GM19463 (cell line): ENCODE measurements around the gene MIAT.
"Not testable (repeated sequence)": the region's sequence is repeated elsewhere in the genome, so short reads cannot be mapped to it uniquely, and the experiment has no call there.

Experiments
- ATAC-seq: cut with Tn5 transposase; IDR thresholded peaks from one replicate; pipeline ENCODE4 v1.9.1; 2021; ENCODE audit warnings: mild to moderate bottlenecking, moderate library complexity; ENCODE audit not compliant: unreplicated experiment

Gene MIAT

DNA sequence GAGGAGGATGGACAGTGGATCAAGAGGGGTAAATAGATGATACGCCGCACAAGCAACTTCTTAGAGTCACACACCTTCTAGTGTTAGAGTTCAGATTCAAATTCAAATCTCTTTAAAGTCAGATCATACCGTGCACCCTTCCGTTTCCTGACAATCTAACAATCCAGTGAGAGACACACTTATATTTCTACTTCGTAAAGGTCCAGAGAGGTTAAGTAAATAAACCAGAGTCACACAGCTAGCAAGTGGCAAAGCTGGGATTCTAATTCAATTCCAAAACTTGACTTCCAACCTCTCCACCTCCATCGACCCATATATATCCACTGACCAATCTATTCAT, 34.0 kb downstream of the MIAT start:
- ATAC-seq, result no peak

DNA sequence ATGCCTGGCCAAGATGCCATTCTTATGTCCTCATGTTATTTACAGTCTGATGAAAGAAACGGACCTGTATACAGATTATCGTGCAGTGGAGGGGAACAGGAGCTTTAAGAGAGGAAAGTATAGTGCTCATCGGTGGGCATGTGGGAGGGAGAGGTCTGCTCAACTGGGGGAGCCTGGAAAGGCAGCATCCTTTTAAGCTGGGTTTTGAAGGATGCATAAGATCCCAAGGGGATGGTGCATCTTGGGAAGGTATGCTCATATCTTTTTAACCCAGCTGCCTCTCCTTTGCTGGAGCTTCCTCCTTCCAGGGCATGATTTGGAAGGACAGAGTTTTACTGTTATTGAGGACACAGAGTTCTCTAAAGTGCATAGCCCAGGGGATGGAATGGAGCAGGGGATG, 34.8 kb downstream of the MIAT start:
- no peak for ATAC-seq

DNA sequence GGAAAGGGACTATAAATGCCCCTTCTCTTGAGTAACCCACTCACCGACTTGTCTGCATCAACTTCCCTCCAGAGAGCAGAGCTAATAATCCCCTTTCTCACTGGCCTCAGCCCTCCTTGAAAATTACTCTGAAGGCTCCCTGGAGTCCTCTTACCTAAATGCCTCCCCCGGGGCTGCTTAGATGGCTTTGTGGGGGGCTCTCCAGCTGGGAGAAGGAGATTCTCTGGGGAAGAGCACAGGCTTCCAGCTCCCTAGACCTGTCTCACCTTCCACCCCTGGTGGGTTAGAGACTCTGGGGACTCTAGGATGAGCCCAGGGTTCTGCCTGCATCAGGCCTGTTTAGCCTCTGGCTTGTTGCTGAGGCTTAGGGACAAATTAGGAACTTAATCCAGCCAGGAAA, 39.8 kb downstream of the MIAT start:
- ATAC-seq, result no peak

GRCh38 chr22:26700462-26700861, 43.1 kb downstream of the MIAT start:
- ATAC-seq, result no peak

DNA sequence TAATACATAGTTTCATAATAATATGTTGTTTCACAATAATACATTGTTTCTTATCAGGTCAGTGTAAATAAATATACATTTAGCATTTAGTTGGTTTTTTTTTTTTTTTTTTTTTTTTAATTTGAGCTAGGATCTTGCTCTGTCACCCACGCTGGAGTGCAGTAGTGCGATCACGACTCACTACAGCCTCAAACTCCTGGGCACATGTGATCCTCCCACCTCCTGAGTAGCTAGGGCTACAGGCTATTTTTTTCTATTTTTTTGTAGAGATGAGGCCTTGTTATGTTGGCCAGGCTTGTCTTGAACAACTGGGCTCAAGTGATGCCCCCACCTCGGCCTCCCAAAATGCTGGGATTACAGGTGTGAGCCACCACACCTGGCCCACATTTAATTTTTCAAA, 43.5 kb downstream of the MIAT start:
- ATAC-seq, result no peak

DNA sequence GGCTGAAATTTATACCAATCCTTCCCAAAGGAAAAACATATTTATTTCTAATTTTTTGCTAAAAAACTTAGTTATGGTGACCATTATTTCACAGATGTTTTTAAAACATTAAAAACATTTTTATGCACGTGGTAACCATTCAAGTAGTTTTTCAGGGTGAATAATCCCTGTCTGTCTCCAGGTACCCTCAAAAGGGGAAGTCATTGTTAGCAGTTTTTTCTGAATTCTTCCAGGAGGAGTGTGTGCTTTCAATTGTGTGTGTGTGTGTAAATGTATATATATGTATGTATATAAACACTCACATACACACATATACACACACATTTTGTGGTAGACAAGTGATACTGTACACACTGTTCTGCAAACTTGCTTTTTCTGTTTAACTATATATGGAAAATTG, 43.9 kb downstream of the MIAT start:
- ATAC-seq, result no peak

- no peak for ATAC-seq
Observed at GRCh38 chr22:26702906-26703830, 45.8 kb downstream of the MIAT start.

DNA sequence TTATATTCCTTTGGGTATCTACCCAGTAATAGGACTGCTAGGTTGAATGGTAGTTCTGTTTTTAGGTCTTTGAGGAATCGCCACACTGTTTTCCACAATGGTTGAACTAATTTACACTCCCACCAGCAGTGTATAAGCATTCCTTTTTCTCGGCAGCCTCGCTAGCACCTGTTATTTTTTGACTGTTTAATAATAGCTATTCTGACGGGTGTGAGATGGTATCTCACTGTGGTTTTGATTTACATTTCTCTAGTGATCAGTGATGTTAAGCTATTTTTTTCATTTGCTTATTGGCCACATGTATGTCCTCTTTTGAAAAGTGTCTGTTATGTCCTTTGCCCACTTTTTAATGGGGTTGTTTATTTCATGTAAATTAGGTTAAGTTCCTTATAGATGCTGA, 48.0 kb downstream of the MIAT start:
- ATAC-seq, result not testable (repeated sequence)

DNA sequence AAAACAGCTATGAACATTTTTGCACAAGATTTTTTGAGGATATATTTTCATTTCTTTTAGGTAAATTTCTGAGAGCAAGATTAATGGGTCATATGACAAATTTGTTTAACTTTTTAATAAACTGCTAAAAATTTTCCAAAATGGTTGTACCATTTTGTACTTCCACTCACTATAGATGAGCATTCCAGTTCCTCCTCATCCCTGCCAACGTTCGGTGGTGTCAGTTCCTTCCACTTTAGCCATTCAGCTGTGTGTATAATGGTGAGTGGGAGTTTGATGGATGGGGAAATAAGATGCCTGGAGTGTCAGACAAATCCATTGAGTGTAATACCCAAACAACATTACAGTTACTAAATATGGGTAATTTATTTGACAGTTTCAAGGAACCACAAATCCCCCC, 49.7 kb downstream of the MIAT start:
- ATAC-seq, result no peak

GRCh38 chr22:26707581-26707980, 50.2 kb downstream of the MIAT start:
- ATAC-seq, result no peak

DNA sequence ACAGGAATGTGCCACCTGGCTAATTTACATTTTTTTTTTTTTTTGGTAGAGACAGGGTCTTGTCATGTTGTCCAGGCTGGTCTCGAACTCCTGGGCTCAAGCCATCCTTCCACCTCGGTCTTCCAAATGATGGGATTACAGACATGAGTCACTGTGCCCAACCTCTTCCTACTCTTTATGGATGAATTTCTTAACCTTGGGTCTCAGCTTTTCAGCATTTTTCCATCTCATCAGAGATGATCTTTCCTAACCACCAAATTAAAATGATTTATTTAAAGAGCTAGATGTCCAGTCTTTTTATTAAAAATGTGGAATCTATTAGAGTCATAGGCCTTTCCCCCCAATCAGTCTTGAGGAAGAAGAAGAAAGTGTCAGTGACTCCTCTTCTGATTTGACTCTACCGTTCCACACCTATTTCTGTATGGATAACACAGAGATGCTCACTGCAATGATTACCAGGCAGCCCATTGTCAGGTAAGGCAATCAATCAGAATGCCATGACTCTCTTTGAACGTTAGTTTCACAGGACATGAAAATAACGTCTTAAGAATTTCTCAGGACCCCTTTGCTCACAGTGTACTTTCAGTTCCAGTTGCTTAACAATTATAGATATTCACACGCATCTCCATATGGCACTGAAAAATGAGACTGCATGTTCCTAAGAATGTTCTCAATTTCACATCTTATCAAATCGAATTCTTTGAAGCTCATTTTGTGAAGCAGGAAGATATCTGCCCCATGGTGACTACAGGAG, 51.0 kb downstream of the MIAT start:
- ATAC-seq, result no peak

DNA sequence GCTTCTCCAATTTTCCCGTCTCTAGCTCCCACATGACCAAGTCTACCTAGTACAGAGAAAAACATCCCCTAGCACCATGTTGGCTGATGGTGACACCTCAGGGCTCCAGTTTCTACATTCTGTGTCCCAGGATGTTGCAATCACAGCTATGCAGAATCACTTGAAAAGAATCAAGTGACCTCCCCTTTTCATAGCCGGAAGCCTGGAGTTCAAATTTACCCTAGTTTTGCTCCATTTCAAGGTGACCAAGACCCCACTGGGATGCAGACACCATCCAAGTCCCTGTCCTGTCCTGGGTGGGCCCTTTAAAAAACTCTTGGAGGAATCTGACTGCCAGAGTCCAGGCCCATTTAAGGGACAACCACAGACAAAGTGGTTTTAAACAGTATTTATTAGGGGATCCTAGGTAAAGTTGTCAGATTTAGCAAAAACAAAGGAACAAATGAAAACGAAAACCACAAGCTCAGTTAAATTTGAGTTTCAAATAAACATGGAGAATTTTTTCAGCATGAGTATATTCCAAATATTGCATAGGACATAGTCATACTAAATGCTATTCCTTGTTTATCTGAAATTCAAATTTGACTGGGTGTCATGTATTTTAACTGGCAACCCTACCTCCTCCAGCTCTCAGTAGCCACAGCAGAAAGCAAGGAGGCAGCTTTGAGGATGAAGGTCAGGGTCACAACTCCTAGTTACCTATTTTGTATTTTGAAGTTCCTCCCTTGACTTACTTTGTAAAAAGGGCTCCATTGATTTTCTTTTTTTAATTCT, 52.4 kb downstream of the MIAT start:
- ATAC-seq, result no peak

DNA sequence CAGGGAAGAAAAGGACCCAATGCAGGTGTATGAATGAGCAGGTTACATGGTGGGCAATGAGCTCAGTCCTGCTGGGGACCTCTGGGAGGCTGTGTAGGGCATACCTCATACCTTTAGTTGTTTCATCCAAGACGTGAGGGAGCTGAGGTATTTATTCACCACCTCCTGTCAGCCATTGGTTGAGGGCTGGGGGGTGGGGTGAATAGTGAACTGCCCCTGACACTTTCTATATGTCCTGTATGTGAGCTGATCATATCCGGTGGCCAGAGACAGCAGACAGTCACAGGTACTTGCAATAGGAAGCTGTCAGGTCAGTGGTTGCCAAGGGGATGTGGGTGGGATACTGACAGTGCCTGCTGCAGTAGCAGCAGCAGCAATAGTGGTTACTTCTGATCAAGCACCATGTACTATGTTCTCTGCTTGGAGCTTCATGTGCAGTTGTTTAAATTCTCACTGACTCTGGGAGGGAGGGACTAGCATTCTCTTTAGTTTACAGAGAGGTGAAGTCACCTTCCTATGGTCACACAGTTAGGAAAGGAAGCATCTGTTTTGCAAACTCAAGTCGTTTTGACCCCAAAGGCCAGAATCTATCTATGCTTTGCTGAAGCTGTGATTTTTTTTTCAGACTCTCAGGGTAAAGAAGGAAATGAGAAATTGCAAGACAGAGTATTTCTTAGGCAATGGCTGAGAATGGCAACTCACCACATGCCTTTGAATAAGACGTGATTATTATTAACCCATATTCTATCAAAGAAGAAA, 54.0 kb downstream of the MIAT start:
- no peak for ATAC-seq

DNA sequence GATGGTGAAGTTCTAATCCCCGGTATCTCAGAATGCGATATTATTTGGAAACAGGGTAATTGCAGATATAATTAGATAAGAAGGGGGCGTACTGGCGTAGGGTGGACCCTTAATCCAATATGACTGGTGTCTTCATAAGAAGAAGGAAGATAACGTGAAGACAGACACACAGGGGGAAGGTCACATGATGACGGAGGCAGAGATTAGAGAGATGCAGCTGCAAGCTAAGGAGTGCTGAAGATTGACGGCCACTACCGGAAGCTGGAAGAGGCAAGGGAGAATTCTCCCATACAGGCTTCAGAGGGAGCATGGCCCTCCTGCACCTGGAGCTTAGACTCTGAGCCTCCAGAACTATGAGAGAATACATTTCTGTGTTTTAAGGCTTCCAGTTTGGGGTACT, 54.8 kb downstream of the MIAT start:
- ATAC-seq, result no peak

GRCh38 chr22:26713823-26714449, 56.5 kb downstream of the MIAT start:
- ATAC-seq, result no peak

- ATAC-seq, result no peak
Observed at GRCh38 chr22:26714971-26715370, 57.6 kb downstream of the MIAT start.

DNA sequence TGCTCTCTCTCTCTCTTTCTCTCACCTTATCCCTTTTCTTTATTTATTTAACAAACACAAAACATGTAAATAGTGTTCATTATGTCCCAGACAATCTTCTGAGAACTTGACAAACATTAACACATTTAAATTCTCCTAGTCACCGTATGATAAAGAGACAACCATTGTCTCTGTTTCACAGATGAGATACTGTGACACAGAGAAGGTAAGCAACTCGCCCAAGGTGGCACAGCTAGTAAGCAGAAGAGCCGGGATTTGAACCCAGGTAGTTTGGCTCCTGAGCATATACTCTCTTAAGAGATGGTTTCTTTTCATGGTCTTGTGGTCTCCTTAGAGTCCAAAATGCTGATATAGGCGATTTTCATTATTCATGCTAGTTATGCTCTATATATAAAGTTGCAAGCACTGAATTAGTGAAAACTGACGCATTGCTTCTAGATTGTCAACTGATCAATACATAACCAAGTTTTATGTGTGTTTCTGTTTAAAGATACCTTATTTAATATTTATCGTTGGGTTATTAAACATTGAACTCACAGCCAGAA, 58.1 kb downstream of the MIAT start:
- ATAC-seq, result no peak

- no peak for ATAC-seq
Observed at GRCh38 chr22:26718488-26718887, 61.1 kb downstream of the MIAT start.

- ATAC-seq, result no peak
Observed at GRCh38 chr22:26718905-26719304, 61.5 kb downstream of the MIAT start.

GRCh38 chr22:26722159-26722558, 64.8 kb downstream of the MIAT start:
- no peak for ATAC-seq
